DMS 273 treated with DMSO at 0.1 percent for 48 hours (cell line): ENCODE results near the gene CAV1.
"Not testable (repeated sequence)": the region's sequence is repeated elsewhere in the genome, so short reads cannot be mapped to it uniquely, and the experiment has no call there.

Experiments used
- DNase-seq: peaks from one replicate; lab custom pipeline; 2025; lab: John Stamatoyannopoulos, UW

The CAV1 gene

DNA sequence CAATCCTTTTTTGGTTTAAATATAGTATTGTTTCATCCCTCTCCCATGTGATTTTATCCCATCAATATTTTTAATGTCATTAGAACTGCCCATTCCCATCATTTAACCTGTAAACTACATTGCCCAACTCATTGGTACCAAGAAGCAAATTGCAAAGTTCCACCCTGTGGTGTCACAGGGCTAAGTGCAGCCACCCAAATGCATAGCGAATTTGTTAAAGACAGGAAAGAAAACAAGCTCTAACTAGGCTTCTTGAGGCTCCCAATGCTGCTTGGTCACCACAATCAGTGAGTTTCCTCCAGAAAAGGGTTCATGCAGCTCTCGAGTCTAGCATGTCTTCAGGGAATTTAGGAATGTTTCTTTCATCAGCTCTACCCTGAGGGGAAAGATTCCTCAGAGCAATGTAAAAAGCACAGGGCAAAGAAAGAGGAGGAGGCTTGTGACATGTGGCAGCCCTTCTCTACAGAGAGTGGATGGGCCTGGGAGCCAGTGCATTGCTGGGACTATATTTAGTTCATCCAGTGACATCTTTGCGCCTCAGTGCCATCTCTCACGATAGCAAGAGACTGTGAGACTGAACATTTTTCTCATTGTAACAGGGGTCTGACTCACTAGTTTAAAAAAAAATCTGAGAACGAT is 58.1 kb downstream of the CAV1 start:
- no peak for DNase-seq

DNA sequence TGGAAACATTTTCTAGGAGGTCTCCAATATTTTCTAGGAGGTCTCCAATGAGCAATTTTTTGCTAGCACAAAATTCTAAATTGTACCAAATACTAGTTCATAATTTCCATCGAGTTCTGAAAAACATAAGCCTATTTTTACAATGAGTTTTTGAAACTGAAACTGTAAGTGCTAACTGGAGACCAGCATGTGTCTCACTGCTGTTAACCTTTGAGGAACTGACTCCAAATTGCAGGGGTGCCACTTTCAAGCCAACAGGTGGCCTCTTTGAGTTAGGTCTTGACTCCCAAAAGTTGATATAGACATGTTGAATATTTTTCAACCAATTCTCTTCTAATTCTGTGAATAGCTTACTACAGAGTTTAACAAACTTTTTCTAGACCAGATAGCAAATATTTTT is 58.8 kb downstream of the CAV1 start:
- no peak for DNase-seq

DNA sequence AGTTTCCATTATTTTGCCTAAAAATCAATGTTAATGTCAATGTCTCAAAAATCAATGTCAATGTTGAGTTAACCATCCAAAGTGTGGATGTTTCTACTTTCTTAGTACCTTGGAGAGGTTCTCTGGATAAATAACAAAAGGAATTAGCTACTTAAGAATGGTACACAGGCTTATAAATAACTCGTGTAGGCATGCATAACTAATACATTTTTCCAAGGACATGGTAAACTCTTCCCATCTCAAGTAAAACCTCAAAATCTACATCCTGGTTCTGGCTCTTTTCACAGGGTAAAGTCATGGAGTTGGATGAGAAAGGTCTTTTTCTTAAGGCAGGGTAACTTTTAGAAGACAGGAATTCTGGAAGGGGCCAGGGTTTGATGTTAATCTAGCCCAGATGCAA is 59.9 kb downstream of the CAV1 start:
- no peak for DNase-seq

GRCh38 chr7:116585392-116585791 is 60.6 kb downstream of the CAV1 start:
- DNase-seq = no peak

DNA sequence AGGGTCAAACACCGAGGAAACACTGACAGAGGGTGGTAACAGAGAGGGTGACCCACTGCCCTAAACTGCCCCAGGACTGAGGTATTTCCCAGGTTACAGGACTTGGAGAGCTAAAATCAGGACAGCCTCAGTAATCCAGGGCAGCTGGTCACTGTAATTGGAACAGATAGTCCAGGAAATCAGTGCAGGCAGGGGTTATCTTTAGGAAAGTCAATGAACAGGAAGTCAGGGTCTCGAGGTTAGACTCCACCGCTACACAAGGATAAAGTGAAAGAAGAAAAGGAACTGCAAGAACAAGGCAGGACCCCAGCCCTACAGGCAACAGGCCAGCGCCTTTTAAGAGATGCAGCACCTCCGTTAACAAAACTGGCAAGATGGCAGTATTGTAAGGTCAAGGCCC is 61.1 kb downstream of the CAV1 start:
- no peak for DNase-seq

- not testable (repeated sequence) for DNase-seq
Measured at GRCh38 chr7:116587200-116587599, 62.4 kb downstream of the CAV1 start.

GRCh38 chr7:116588225-116588624 is 63.4 kb downstream of the CAV1 start:
- DNase-seq = no peak

DNA sequence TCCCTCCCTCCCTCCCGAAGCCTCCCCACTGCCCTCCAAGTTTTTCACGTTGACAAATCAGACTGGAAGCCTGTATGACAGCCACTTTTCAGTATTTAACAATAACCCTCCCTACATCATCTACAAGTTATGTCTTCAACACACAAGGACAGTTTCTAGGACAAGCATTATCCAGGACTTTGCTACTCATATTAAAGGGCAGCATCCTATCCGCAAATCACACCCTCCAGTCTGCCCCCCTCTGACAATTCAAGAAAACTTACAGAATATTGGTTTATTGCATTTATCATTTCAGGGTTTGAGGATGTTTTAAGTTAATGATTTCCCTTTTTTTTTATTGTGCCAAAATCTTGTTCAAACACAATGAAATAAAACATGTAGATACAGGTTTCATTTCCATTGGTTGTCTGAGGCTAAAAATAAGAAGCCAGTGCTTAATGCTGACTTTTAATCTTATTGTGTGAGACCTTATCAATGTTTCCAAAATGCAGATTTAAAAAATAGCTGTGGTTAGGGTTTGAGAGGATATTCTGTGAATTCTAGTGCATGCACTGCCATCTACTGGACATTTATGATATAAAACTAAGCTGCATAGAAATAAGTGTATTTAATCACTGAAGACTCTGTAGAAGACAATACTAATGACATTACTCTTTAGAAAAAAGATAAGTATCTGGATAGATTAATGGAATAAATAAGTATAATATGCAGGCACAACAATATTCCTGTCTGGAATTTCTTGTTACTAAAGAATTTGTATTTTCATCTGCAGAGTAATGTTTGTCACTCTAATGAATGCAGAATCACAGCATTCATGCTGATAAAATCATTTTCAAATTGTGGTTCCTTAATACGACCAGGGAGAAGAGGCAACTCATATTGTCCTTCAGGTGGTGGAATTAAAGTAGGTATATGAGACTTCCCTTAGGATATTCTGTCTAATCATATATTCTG is 64.1 kb downstream of the CAV1 start:
- no peak for DNase-seq

DNA sequence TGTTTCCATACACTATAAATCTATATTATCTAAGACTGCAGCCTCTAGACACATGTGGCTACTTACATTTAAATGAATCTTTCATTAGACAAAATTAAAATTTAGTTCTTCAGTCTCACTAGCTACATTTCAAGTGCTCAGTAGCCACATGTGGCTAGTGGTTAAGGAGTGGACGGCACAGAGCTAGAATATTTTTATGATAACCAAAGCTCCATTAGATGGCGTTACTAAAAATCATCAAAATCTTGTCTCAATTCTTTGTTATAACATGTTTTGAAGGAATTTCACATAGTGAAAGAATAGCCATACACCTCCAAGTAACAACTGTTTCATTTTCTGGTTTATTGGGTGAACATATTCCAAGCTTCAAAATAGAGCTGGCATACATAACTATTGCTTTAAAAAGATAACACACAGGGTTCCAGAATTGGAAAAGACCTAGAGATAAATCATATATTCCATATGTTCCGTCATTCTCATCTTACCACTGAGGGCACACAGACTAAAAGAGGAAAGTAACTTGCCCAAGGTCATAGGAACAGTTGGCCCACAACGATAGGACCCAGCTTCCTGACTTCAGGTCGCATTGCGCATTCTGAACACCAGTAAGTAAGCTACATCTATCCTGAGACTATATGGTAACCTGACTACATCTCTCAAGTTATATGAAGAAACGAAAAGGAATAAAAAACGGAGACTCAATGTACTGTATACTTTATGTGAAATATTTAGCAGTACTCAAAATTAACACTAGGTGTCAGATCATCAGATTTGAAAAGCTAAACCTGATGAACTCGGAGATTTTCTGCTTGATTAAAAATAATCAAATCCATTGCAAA is 66.6 kb downstream of the CAV1 start:
- DNase-seq = no peak

GRCh38 chr7:116592041-116592355 is 67.2 kb downstream of the CAV1 start:
- DNase-seq = no peak

DNA sequence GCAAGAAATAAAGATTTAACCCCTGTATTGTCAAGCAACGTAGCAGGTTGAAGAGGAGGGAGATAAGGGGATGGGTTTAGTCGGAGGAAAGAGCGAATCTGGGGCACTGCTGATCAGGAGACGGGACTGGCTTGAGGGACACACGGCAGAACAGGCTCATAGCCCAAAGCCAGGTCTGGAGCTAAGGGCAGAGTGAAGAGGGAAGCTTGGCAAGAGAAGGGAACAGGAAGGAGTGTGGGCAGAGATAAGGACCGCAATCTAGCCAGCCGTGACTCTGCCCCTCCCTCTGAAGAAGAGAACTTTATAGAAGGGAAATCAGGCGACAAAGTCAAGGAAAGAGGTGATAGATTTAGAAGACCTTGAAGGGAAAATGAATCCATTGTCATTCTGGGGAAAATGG is 67.6 kb downstream of the CAV1 start:
- DNase-seq = no peak

- no peak for DNase-seq
Measured at GRCh38 chr7:116593359-116594075, 68.7 kb downstream of the CAV1 start.

DNA sequence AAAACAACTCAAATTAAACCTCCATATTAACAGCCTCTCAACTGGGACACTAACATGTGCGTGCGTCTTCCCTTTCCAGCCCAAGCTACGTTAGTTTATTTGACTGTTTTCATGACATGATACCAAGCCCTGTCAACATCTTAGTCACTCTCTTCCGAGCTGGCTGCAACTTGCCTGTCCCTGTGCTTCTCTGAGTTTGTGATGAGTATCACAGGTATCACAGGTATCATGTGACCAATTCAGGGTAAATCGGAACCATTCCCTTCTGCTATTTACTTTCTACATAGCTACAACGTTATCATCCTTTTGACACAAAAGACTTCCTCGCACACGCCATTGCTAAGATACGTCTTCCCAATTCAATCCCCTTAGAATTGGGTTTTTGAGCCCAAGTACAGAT is 70.2 kb downstream of the CAV1 start:
- no peak for DNase-seq

DNA sequence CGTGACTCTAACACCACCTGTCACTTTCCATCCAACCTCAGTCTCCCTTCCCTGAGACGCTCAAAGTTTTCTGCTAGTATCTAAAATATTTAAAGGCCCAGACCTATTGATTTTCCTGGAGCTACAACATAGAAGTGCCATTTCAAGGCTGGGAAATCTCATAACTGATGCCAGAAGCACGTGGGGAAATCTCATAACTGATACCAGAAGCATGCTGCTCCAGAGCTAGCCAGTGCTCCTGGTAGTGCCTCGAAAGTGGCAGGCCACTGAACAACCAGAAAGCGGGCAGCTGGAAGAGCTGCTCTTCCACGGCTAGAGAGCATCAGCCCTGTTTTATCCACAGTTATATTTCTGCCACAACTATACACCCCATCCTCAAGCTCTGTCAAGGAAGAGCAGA is 72.5 kb downstream of the CAV1 start:
- no peak for DNase-seq

- DNase-seq = no peak
Measured at GRCh38 chr7:116598278-116598677, 73.4 kb downstream of the CAV1 start.

DNA sequence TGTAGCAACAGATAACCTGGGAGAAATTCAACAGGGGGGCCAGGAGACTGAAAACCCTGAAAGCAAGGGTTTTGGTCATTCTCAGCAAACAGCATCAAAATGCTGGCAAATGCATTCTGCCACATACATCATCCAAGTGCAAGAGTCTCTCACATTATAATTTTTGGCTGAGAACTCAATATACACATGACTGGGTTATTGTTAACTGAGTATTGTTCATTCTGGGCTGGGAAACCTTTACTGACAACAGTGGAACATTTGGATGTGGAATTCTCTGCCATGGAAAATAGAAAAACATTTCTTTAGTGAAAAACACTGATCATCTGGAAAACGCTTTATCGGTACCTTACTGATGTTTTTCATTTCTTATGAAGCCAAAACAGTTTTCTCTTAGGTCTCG is 74.0 kb downstream of the CAV1 start:
- DNase-seq = no peak

DNA sequence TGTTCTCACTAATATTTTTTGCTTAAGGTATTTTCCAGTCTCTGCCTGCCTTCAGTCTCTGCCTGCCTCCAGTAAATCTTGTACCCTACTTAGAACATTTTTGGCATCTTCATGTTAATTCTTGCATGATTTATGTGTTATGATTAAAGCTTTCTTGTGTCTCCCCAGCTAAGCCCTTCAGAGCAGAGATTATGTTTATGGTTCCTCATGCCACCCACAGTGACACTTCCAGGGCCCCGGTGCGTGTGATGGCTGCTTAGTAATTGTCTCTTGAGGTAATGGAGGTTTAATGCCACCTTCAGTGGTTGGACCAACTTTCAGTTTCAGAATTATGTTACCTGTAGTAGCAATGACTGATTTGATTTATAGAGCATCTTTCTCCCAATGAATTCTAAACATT is 76.6 kb downstream of the CAV1 start:
- no peak for DNase-seq

DNA sequence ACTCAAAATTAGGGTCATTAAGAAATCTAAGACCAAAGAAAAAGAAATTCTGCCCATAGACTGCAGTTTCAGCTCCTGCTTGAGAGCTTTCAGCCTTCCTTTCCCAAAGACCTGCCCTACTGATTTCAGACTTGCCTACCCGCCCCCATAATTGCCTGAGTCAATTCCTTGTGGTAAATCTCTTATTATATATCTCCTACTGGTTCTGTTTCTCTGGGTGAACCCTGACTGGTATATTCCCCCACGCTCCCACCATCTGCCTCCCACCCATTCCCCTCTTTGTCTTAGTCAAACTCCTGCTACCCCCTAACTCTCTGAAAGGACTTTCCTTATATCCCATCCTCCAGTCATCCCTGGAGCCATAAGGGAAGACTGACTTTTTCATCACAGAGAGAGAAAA is 82.5 kb downstream of the CAV1 start:
- DNase-seq = no peak

DNA sequence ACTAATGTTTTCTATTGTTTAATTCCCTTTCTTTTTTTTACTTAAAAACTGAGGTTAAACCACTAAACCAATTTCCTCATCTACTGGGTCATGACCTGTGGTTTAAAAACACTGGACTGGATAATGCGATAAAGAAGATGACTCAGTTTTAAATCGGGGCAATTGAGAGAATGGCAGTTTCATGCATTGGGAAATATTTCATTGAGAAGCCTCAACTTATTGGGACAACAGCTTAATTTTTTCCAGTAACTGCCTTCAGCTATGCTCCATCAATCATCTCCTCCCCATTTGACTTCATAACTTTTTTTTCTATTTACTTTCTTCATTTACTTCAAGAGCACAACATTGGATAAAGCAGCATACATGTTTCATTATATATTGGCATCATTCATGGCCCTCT is 85.4 kb downstream of the CAV1 start:
- no peak for DNase-seq

DNA sequence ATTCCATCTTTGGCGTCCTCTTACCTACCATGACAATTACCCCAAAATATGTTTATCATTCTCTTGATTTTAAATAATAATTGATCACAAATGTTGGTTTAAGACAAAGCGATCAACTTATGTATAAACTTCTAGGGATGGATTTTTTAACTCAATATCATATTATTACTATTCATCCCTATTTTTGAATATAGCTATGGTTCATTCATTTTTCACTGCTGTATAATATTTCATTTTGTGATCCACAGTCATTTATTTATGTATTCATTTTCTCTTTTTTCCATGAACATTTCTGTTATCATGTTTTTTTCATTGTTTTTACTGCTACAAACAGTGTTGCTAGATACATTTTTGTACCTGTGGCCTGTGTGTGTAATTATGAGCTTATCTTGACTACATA is 85.9 kb downstream of the CAV1 start:
- no peak for DNase-seq
